Retina (tissue), 1 donor: ENCODE data around the gene WWOX.

Experiments used
- DNase-seq: peaks from one replicate; pipeline ENCODE4 v3.0.0-alpha.2; 2016

WWOX gene

GRCh38 chr16:78106686-78107085 lies 7.2 kb downstream of the WWOX start:
- DNase-seq, result no peak

GRCh38 chr16:78108451-78108850 lies 9.0 kb downstream of the WWOX start:
- DNase-seq, result no peak

GRCh38 chr16:78113258-78113657 lies 13.8 kb downstream of the WWOX start:
- no peak for DNase-seq

GRCh38 chr16:78115659-78116058 lies 16.2 kb downstream of the WWOX start:
- DNase-seq, result no peak

GRCh38 chr16:78116946-78117345 lies 17.5 kb downstream of the WWOX start:
- no peak for DNase-seq

GRCh38 chr16:78117391-78117790 lies 17.9 kb downstream of the WWOX start:
- DNase-seq, result no peak

GRCh38 chr16:78118469-78119025 lies 19.1 kb downstream of the WWOX start:
- DNase-seq, result no peak

GRCh38 chr16:78122774-78123315 lies 23.4 kb downstream of the WWOX start:
- peak; percentile 72 for DNase-seq

- no peak for DNase-seq
Observed at GRCh38 chr16:78125112-78125844, 25.8 kb downstream of the WWOX start.

- DNase-seq, result no peak
Observed at GRCh38 chr16:78126662-78127061, 27.2 kb downstream of the WWOX start.

- DNase-seq, result no peak
Observed at GRCh38 chr16:78127130-78127529, 27.7 kb downstream of the WWOX start.

- DNase-seq, result no peak
Observed at GRCh38 chr16:78128913-78129312, 29.5 kb downstream of the WWOX start.

- DNase-seq, result no peak
Observed at GRCh38 chr16:78129349-78129748, 29.9 kb downstream of the WWOX start.

GRCh38 chr16:78130083-78130608 lies 30.7 kb downstream of the WWOX start:
- no peak for DNase-seq

- no peak for DNase-seq
Observed at GRCh38 chr16:78130950-78131349, 31.5 kb downstream of the WWOX start.

GRCh38 chr16:78133919-78134318 lies 34.5 kb downstream of the WWOX start:
- DNase-seq, result no peak

- no peak for DNase-seq
Observed at GRCh38 chr16:78134944-78135619, 35.6 kb downstream of the WWOX start.

GRCh38 chr16:78137179-78137578 lies 37.7 kb downstream of the WWOX start:
- DNase-seq, result no peak

- no peak for DNase-seq
Observed at GRCh38 chr16:78137782-78138616, 38.5 kb downstream of the WWOX start.

GRCh38 chr16:78140818-78141466 lies 41.5 kb downstream of the WWOX start:
- DNase-seq, result no peak

GRCh38 chr16:78142788-78143187 lies 43.3 kb downstream of the WWOX start:
- no peak for DNase-seq

- DNase-seq, result no peak
Observed at GRCh38 chr16:78146807-78147206, 47.4 kb downstream of the WWOX start.
